Measurements from ENCODE around the gene MUCL3.
A peak's percentile ranks its signal among the peaks of the same experiment; 100 is the strongest.

GRCh38 chr6:30981942-30982772 lies 41.4 kb downstream of the MUCL3 start:
- peak in 2 of 5 experiments; percentile 9 to 15 for TF ChIP-seq CTCF (IDR thresholded peaks at IDR 0.05 in 4 of 5, conservative IDR thresholded peaks at IDR 0.05 in 1 of 5)
- no peak for TF ChIP-seq POLR2A (IDR thresholded peaks at IDR 0.05)
